ENCODE data around the gene ACVR1B. TPM values are rescaled to one million over a fixed set of nuclear protein-coding genes. Genes with fewer than 3 reads are reported as not detected.

The ACVR1B gene
- total and polyA plus RNA-seq, 2 donors (not counting 3 experiments of a cell fraction or from before 2014, with no cell fraction given): 29.0 to 33.7 TPM

- Histone ChIP-seq H3K36me3 (ENCODE audit: control insufficient read depth in 2 of 2, extremely low read depth in 1 of 2, insufficient read depth in 2 of 2, low read length in 2 of 2) (no peaks in the 10 kb centered on the region), H3K9me1 (replicated peaks; ENCODE audit: control insufficient read depth, extremely low read depth, insufficient read depth, low read length) (no peaks in the 10 kb centered on the region), H3K9me3 (replicated peaks; ENCODE audit: control insufficient read depth, insufficient read depth, low read length) (no peaks in the 10 kb centered on the region), H2AFZ (ENCODE audit: low read depth, low read length) (no peak overlapping the region), H3K27ac (ENCODE audit: insufficient read depth, low read depth, low read length) (no peak overlapping the region), H3K4me1 (ENCODE audit: control insufficient read depth, extremely low read depth, insufficient read depth, low read length) (peaks cover 29% of the 10 kb centered on the region), H3K79me2 (ENCODE audit: control insufficient read depth, insufficient read depth, low read length) (no peaks in the 10 kb centered on the region), H4K20me1 (replicated peaks; ENCODE audit: control insufficient read depth, extremely low read depth, insufficient read depth, low read length) (no peaks in the 10 kb centered on the region), H3K4me2 (ENCODE audit: insufficient read depth, low read length) (no peak overlapping the region), H3K27me3 (ENCODE audit: control insufficient read depth in 2 of 2, insufficient read depth in 2 of 2, low read length in 2 of 2) (no peaks in the 10 kb centered on the region), H3K9ac (replicated peaks; ENCODE audit: extremely low read depth, insufficient read depth, low read length) (no peak overlapping the region), H3K4me3 (replicated peaks in 1 of 3; ENCODE audit: insufficient read depth in 1 of 3, low read depth in 1 of 3, low read length in 3 of 3) (no peak overlapping the region)
- ChIA-PET CTCF (interaction anchor here (0.6 to 8.7 kb wide), 5 partner anchors 8 to 77 kb away, joined by 3 to 67 read pairs (median 7); partner anchors contain the start of genes ATG101 and NR4A1), POLR2A (no interaction called here)
- BruUV-seq (replicated peaks): no TSS peak
- no peak for DNase-seq (ENCODE audit: low read depth, low spot score)
- no peak for FAIRE-seq
- no peak for TF ChIP-seq EZH2 (IDR thresholded peaks at IDR 0.05; ENCODE audit: borderline replicate concordance, low read depth, low read length, severe bottlenecking)
- TF ChIP-seq MYC (IDR thresholded peaks at IDR 0.05; ENCODE audit: low read depth, low read length): no peak
- no peak for TF ChIP-seq POLR2AphosphoS5 (IDR thresholded peaks at IDR 0.05; ENCODE audit: insufficient read depth, low read depth, low read length)
- no peak for TF ChIP-seq FOS (IDR thresholded peaks at IDR 0.05; ENCODE audit: borderline replicate concordance, insufficient read depth, low read length)
- no peak for TF ChIP-seq MAX (IDR thresholded peaks at IDR 0.05; ENCODE audit: insufficient read depth, insufficient read length)
- TF ChIP-seq POLR2A (IDR thresholded peaks at IDR 0.05; ENCODE audit: low read depth, low read length): no peak
- TF ChIP-seq JUN (IDR thresholded peaks at IDR 0.05; ENCODE audit: borderline replicate concordance, insufficient read depth, insufficient read length, low read depth): no peak
- no peak for TF ChIP-seq CTCF (IDR thresholded peaks at IDR 0.05; ENCODE audit: extremely low read depth in 1 of 2, insufficient read depth in 1 of 2, low read depth in 1 of 2, low read length in 2 of 2)
- TF ChIP-seq GATA2 (IDR thresholded peaks at IDR 0.05; ENCODE audit: insufficient read depth, insufficient read length, low read depth, low read length): no peak
- intact Hi-C loops (cut with micrococcal nuclease) (no loop called here), dilution Hi-C loops (cut with MboI; ENCODE audit: extremely low pct_ligation_motif_present, low sequenced_read_pairs) (no loop called here)
Measured at GRCh38 chr12:52042706-52043385, 91.3 kb downstream of the ACVR1B start.
